Measurements from ENCODE around the gene TFB2M.

The TFB2M gene

GRCh38 chr1:246550402-246550801 lies 15.7 kb downstream of the TFB2M start:
- DNase-seq = no peak

- DNase-seq = no peak
These were observed 16.4 kb downstream of the TFB2M start for GRCh38 chr1:246549665-246550064.

GRCh38 chr1:246544001-246544400 lies 22.1 kb downstream of the TFB2M start:
- DNase-seq = no peak

- DNase-seq = no peak
These were observed 25.1 kb downstream of the TFB2M start for GRCh38 chr1:246540738-246541491.

GRCh38 chr1:246537887-246538286 lies 28.2 kb downstream of the TFB2M start:
- DNase-seq = no peak

- no peak for DNase-seq
These were observed 28.6 kb downstream of the TFB2M start for GRCh38 chr1:246537441-246537840.

- DNase-seq = peak; percentile 46
These were observed 31.9 kb downstream of the TFB2M start for GRCh38 chr1:246534114-246534513.

- no peak for DNase-seq
These were observed 32.6 kb downstream of the TFB2M start for GRCh38 chr1:246533371-246533905.

GRCh38 chr1:246532519-246532918 lies 33.5 kb downstream of the TFB2M start:
- DNase-seq = no peak

- no peak for DNase-seq
These were observed 35.6 kb downstream of the TFB2M start for GRCh38 chr1:246530482-246530881.

- DNase-seq = no peak
These were observed 36.9 kb downstream of the TFB2M start for GRCh38 chr1:246528933-246529731.

GRCh38 chr1:246527402-246528088 lies 38.5 kb downstream of the TFB2M start:
- no peak for DNase-seq

- no peak for DNase-seq
These were observed 39.1 kb downstream of the TFB2M start for GRCh38 chr1:246526915-246527314.

- DNase-seq = no peak
These were observed 39.7 kb downstream of the TFB2M start for GRCh38 chr1:246526380-246526779.

GRCh38 chr1:246519514-246519913 lies 46.5 kb downstream of the TFB2M start:
- DNase-seq = no peak

- no peak for DNase-seq
These were observed 47.4 kb downstream of the TFB2M start for GRCh38 chr1:246518456-246519205.

GRCh38 chr1:246517391-246517790 lies 48.7 kb downstream of the TFB2M start:
- DNase-seq = no peak

GRCh38 chr1:246516126-246516525 lies 49.9 kb downstream of the TFB2M start:
- no peak for DNase-seq

- DNase-seq = no peak
These were observed 50.6 kb downstream of the TFB2M start for GRCh38 chr1:246515390-246516005.

GRCh38 chr1:246513619-246514343 lies 52.3 kb downstream of the TFB2M start:
- no peak for DNase-seq

- DNase-seq = no peak
These were observed 53.0 kb downstream of the TFB2M start for GRCh38 chr1:246513041-246513440.
